ENCODE results near the gene ADAM23.

Gene ADAM23

GRCh38 chr2:206565666-206566065 lies 122.3 kb downstream of the ADAM23 start:
- no peak for DNase-seq (ENCODE audit: low read depth)

- DNase-seq (ENCODE audit: low read depth) = no peak
Observed at GRCh38 chr2:206569470-206569869, 126.1 kb downstream of the ADAM23 start.

DNA sequence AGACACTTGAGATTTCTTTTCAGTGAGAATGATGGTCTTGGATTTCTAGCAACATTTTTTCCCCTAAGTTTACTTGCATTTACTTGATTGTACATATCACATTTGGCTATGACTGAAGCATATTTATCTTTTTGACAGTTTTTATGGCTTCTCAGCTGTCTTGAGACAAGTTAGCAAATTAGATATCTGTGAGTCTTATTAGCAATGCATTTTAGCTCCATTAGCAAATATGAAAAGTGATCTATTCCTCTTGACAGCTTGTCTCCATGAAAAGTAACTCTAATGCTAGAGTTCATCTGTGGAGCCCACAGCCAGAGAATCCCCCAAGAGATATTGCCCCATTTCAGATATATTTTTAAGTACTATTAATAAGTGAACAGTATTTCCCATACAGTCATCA lies 126.9 kb downstream of the ADAM23 start:
- DNase-seq (ENCODE audit: low read depth) = no peak

GRCh38 chr2:206572725-206573124 lies 129.4 kb downstream of the ADAM23 start:
- DNase-seq (ENCODE audit: low read depth) = no peak

GRCh38 chr2:206573793-206574192 lies 130.5 kb downstream of the ADAM23 start:
- no peak for DNase-seq (ENCODE audit: low read depth)

DNA sequence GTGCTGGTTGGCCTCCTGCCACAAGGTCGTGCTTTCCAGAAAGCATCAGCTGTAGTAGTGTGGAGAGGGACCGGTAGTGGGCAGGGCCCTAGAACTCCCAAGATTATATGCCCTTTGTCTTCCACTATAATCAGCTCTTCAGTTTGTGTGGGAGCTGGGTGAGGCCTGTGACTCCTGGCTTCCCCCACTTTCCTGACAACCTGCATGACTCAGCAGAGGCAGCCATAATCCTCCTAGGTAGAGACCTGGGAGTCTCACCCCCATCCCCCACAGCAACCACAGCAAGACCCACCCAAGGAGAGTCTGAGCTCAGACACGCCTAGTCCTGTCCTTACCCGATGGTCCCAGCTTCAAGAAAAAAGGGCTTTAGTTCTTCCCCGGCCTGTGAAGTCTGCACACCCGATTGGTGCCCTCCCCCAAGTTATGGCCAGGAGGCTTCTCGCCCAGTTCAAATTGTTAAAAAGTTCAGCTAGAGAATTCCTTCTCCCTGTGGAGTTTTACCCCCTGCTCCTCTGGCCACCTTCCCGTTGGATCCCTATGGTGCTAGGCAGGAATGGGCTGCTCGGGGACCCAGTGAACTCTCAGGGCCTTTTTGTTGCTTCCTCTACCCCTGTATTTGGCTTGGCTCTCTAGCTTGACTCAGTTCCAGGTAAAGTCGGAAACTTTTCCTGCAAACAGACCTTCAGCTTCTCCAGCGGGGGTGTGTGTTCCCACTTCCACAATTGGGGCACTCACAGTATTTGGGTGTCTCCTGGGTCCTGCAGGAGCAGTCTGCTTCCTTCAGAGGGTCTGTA lies 141.2 kb downstream of the ADAM23 start:
- DNase-seq (ENCODE audit: low read depth) = no peak

- no peak for DNase-seq (ENCODE audit: low read depth)
Observed at GRCh38 chr2:206585335-206585734, 142.0 kb downstream of the ADAM23 start.

DNA sequence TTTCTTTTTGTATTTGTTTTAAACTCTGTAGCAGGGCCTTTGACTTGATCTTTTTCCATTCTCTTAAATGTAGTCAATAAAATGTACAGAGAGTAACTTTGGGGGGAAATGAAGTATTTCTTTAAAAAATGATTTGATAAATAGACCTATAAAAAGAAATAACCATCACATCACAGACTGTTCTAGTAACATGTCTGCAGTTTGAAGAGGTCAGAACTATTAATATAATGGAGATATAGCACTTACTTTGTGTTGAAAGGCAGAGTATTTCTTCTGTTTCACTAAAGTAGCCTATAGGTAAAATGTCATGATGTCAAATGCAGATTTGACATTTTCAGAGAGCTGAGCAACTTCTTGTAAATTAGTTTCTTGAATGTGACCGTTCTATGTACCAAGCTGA lies 143.3 kb downstream of the ADAM23 start:
- no peak for DNase-seq (ENCODE audit: low read depth)

- no peak for DNase-seq (ENCODE audit: low read depth)
Observed at GRCh38 chr2:206597717-206598218, 154.4 kb downstream of the ADAM23 start.

- DNase-seq (ENCODE audit: low read depth) = no peak
Observed at GRCh38 chr2:206603243-206603642, 159.9 kb downstream of the ADAM23 start.

- no peak for DNase-seq (ENCODE audit: low read depth)
Observed at GRCh38 chr2:206610451-206610850, 167.1 kb downstream of the ADAM23 start.

- no peak for DNase-seq (ENCODE audit: low read depth)
Observed at GRCh38 chr2:206611191-206611590, 167.9 kb downstream of the ADAM23 start.

DNA sequence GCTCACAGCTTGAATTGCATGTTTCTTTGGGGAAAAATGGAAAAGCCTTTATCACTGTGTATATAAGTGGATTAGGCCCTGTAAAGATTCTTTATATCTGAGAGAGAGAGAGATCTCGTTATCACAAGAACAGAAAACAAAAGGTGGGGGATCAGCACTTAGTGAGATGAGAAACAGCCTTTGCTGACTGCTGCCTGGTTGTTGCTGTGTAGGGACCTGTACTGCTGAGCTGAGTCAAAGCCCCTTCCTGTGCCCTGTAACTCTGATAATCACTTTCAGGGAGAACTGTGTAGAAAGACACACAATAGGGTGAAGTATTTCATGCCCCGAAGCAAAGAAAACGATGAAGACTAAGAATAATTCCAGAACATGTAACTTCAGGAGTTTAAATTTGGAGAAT lies 168.4 kb downstream of the ADAM23 start:
- no peak for DNase-seq (ENCODE audit: low read depth)

DNA sequence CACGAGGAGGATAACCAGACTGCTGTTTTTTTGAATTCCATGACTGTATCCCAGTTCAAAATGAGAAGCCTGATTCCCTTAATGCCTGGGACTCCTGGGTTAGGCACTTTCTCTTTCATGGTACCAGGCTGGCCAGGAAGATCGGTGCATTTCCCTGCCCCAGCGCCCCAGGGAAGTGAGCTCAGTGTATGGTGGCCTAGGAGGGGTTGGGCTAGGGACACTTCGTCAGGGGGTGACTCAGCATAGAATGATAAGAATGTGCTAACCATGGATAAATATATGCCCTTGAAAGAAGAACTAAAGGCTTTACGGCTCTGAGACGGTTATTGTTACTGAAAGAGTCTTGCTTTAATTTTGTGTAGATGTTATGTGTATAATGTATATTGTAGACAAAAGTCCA lies 171.5 kb downstream of the ADAM23 start:
- DNase-seq (ENCODE audit: low read depth) = no peak

- no peak for DNase-seq (ENCODE audit: low read depth)
Observed at GRCh38 chr2:206615417-206616089, 172.2 kb downstream of the ADAM23 start.

GRCh38 chr2:206616151-206616550 lies 172.8 kb downstream of the ADAM23 start:
- DNase-seq (ENCODE audit: low read depth) = no peak

DNA sequence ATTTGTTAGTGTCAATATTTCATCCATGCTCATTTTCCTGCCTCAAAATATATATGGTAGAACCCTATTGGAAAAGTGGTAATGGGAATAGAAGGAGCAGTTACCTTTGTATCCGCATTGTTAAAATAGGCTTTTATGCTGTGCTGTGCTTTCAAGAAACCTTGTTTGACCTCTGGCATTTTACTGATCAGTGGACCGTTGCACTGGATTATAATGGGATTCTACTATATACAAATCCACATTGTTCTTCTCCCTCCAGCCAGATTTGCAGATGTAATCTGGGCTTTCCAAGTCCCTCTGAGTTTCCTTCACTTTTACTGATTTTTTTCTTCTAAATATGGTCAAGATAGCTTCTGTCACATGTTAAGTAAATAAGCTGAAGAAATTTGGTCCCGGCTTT lies 175.7 kb downstream of the ADAM23 start:
- DNase-seq (ENCODE audit: low read depth) = no peak

- DNase-seq (ENCODE audit: low read depth) = no peak
Observed at GRCh38 chr2:206626108-206626507, 182.8 kb downstream of the ADAM23 start.

GRCh38 chr2:206627632-206628031 lies 184.3 kb downstream of the ADAM23 start:
- DNase-seq (ENCODE audit: low read depth) = no peak

DNA sequence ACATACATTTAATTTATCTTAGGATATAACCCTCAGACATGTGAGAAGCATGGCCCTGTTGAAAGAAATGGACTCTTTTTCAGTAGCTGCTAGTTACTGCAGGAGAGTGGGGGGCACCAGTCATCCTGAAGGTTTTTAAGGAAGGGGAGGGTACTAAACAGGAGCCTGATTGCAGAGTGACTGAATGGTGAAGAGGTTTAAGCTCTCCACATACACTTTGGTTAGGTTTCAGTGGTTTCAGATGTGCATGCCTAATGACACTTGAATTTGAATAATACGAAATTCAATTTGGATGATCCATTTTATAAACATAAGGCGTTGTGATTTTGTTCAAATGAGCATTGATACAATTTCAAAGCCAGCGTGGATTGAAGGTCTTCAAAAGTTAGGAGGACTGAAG lies 188.0 kb downstream of the ADAM23 start:
- no peak for DNase-seq (ENCODE audit: low read depth)

- no peak for DNase-seq (ENCODE audit: low read depth)
Observed at GRCh38 chr2:206635015-206635414, 191.7 kb downstream of the ADAM23 start.

- DNase-seq (ENCODE audit: low read depth) = no peak
Observed at GRCh38 chr2:206639636-206640035, 196.3 kb downstream of the ADAM23 start.

- no peak for DNase-seq (ENCODE audit: low read depth)
Observed at GRCh38 chr2:206641226-206641625, 197.9 kb downstream of the ADAM23 start.

All from activated T-helper 9 cell treated with anti-CD3 and anti-CD28 coated beads, Interleukin-2, amount 50 U/mL, for 16 hours (primary cell).